H1 (cell line): ENCODE data around the gene TUNAR. TPM values are rescaled to one million over a fixed set of nuclear protein-coding genes. Genes with fewer than 3 reads are reported as not detected.
A peak's percentile ranks its signal among the peaks of the same experiment; 100 is the strongest.

Experiments
- CTCF ChIA-PET: fragments of 300-600 bp; sonication (Branson Sonifier 250); formaldehyde crosslinking; loops from one replicate; lab custom pipeline; 2021; ENCODE audit not compliant: partially characterized antibody; lab: Charles Lee
- POLR2A ChIA-PET: fragments of 300-600 bp; sonication (Branson Sonifier 250); formaldehyde crosslinking; loops from one replicate; lab custom pipeline; 2021; ENCODE audit warnings: inconsistent platforms; ENCODE audit not compliant: partially characterized antibody; lab: Charles Lee
- DNase-seq, 2 experiments: peaks; one replicate each; pipeline versions ENCODE4 v3.0.0 to v3.0.0-alpha.2; 2010 to 2022; ENCODE audit warnings: low spot score in 2 of 2, low read depth in 1 of 2, mixed read lengths in 1 of 2
- FAIRE-seq: peaks from 2 replicates; lab custom pipeline; 2011; peaks lifted over from hg19 to GRCh38; lab: Jason Lieb, UNC
- H2AFZ ChIP-seq: 2 replicates; pipeline ENCODE4 v1.8.1; 2012; ENCODE audit warnings: low read length, inconsistent platforms
- H2AK5ac ChIP-seq: 2 replicates; pipeline ENCODE4 v1.6.1; 2013; ENCODE audit warnings: low read depth, low read length
- H2BK120ac ChIP-seq: replicated peaks from 2 replicates; pipeline ENCODE3; 2013; ENCODE audit warnings: low read depth, low read length, inconsistent platforms
- H2BK12ac ChIP-seq: 2 replicates; pipeline ENCODE4 v1.6.1; 2013; ENCODE audit warnings: low read depth, low read length
- H2BK15ac ChIP-seq: 2 replicates; pipeline ENCODE4 v1.6.1; 2013; ENCODE audit warnings: low read length
- H2BK20ac ChIP-seq: 2 replicates; pipeline ENCODE4 v1.6.1; 2013; ENCODE audit warnings: low read length
- H2BK5ac ChIP-seq: 2 replicates; pipeline ENCODE4 v1.6.1; 2013; ENCODE audit warnings: low read depth, low read length
- H3K14ac ChIP-seq: 2 replicates; pipeline ENCODE4 v1.6.1; 2013; ENCODE audit warnings: inconsistent platforms; ENCODE audit not compliant: insufficient read length
- H3K18ac ChIP-seq: 2 replicates; pipeline ENCODE4 v1.6.1; 2013; ENCODE audit warnings: low read length; ENCODE audit errors: extremely low read depth
- H3K23ac ChIP-seq: 2 replicates; pipeline ENCODE4 v1.6.1; 2013; ENCODE audit warnings: inconsistent platforms; ENCODE audit not compliant: insufficient read length
- H3K23me2 ChIP-seq: 2 replicates; pipeline ENCODE4 v1.6.1; 2013; ENCODE audit warnings: low read depth, low read length
- H3K27ac ChIP-seq: 2 replicates; pipeline ENCODE4 v1.6.1; 2011; ENCODE audit warnings: low read depth, low read length, inconsistent platforms
- H3K27me3 ChIP-seq, 4 experiments: replicated peaks in 1 of 4; 1 replicate in 1 of 4; 2 replicates in 3 of 4; pipeline versions ENCODE4 v1.6.1 to v1.8.1; 2011 to 2013; ENCODE audit warnings: low read length in 3 of 4, mild to moderate bottlenecking in 3 of 4, inconsistent platforms in 2 of 4, mixed read lengths in 2 of 4, moderate library complexity in 1 of 4; ENCODE audit not compliant: control insufficient read depth in 3 of 4, insufficient read depth in 3 of 4; ENCODE audit errors: extremely low read depth in 1 of 4
- H3K36me3 ChIP-seq, 4 experiments: 2 replicates each; pipeline versions ENCODE4 v1.6.1 to v1.8.1; 2011 to 2013; ENCODE audit warnings: mild to moderate bottlenecking in 4 of 4, low read length in 3 of 4, moderate library complexity in 2 of 4, control low read depth in 1 of 4, inconsistent platforms in 1 of 4; ENCODE audit not compliant: insufficient read depth in 4 of 4, control insufficient read depth in 2 of 4
- H3K4ac ChIP-seq: replicated peaks from 2 replicates; pipeline ENCODE3; 2013; ENCODE audit warnings: low read length, low read depth, mixed read lengths, inconsistent platforms; ENCODE audit not compliant: insufficient read length
- H3K4me1 ChIP-seq, 4 experiments: replicated peaks in 1 of 4; 1 replicate in 1 of 4; 2 replicates in 3 of 4; pipeline versions ENCODE4 v1.6.1 to v1.8.1; 2011 to 2013; ENCODE audit warnings: low read length in 3 of 4, inconsistent platforms in 2 of 4, mixed read lengths in 1 of 4; ENCODE audit not compliant: insufficient read depth in 4 of 4, control insufficient read depth in 3 of 4
- H3K4me2 ChIP-seq, 2 experiments: 2 replicates each; pipeline versions ENCODE4 v1.6.1 to v1.8.1; 2011 to 2013; ENCODE audit warnings: low read depth in 2 of 2, low read length in 2 of 2, control low read depth in 1 of 2, inconsistent platforms in 1 of 2, mild to moderate bottlenecking in 1 of 2; ENCODE audit not compliant: insufficient read depth in 1 of 2
- H3K4me3 ChIP-seq, 4 experiments: fragments of 200-600, 300-600 bp in 1 of 4; sonication (generic), shearing (Covaris generic), sonication (Bioruptor Twin) in 1 of 4; 2 replicates each; pipeline versions ENCODE4 v1.5.1 to v1.8.1; 2011 to 2016; ENCODE audit warnings: low read length in 4 of 4, low read depth in 3 of 4, control low read depth in 2 of 4, inconsistent platforms in 2 of 4, mild to moderate bottlenecking in 2 of 4, mixed read lengths in 1 of 4, moderate library complexity in 1 of 4; ENCODE audit not compliant: insufficient read depth in 2 of 4; ENCODE audit errors: extremely low read depth in 1 of 4
- H3K56ac ChIP-seq: replicated peaks from 2 replicates; pipeline ENCODE3; 2013; ENCODE audit warnings: low read depth, mild to moderate bottlenecking, mixed read lengths, low read length, inconsistent platforms; ENCODE audit not compliant: insufficient read length
- H3K79me1 ChIP-seq: 2 replicates; pipeline ENCODE4 v1.6.1; 2013; ENCODE audit warnings: low read depth, low read length, control low read depth
- H3K79me2 ChIP-seq, 2 experiments: 2 replicates each; pipeline versions ENCODE4 v1.6.1 to v1.8.1; 2012 to 2013; ENCODE audit warnings: low read length in 2 of 2, mild to moderate bottlenecking in 2 of 2, inconsistent platforms in 1 of 2; ENCODE audit not compliant: insufficient read depth in 2 of 2, control insufficient read depth in 1 of 2
- H3K9ac ChIP-seq, 4 experiments: replicated peaks in 1 of 4; 1 replicate in 1 of 4; 2 replicates in 3 of 4; pipeline versions ENCODE4 v1.6.1 to v1.8.1; 2011 to 2013; ENCODE audit warnings: low read depth in 3 of 4, low read length in 3 of 4, control low read depth in 2 of 4, mild to moderate bottlenecking in 2 of 4, moderate library complexity in 2 of 4, inconsistent platforms in 1 of 4; ENCODE audit errors: extremely low read depth in 1 of 4
- H3K9me3 ChIP-seq, 2 experiments: 2 replicates each; pipeline versions ENCODE4 v1.6.1 to v1.8.1; 2012 to 2013; ENCODE audit warnings: mild to moderate bottlenecking in 2 of 2, moderate library complexity in 2 of 2, control low read depth in 1 of 2, inconsistent platforms in 1 of 2, low read depth in 1 of 2, low read length in 1 of 2, mixed read lengths in 1 of 2; ENCODE audit not compliant: insufficient read depth in 2 of 2
- H4K20me1 ChIP-seq, 2 experiments: replicated peaks in 1 of 2; 2 replicates each; pipeline versions ENCODE3 to v1.8.1; 2011 to 2013; ENCODE audit warnings: inconsistent platforms in 2 of 2, low read length in 2 of 2, mild to moderate bottlenecking in 1 of 2; ENCODE audit not compliant: insufficient read depth in 2 of 2, control insufficient read depth in 1 of 2
- H4K5ac ChIP-seq: 2 replicates; pipeline ENCODE4 v1.6.1; 2013; ENCODE audit warnings: low read length, low read depth, mixed read lengths, inconsistent platforms; ENCODE audit not compliant: insufficient read length
- H4K8ac ChIP-seq: 2 replicates; pipeline ENCODE4 v1.8.0; 2013; ENCODE audit warnings: mild to moderate bottlenecking, moderate library complexity, low read length, inconsistent platforms; ENCODE audit not compliant: insufficient read depth; ENCODE audit errors: extremely low read depth
- H4K91ac ChIP-seq: replicated peaks from 2 replicates; pipeline ENCODE3; 2013; ENCODE audit warnings: low read length, mixed read lengths, inconsistent platforms; ENCODE audit not compliant: insufficient read length
- CEBPB ChIP-seq: IDR thresholded peaks from 2 replicates; pipeline ENCODE4 v1.6.1; 2012; ENCODE audit warnings: low read depth, low read length
- WGBS, 2 experiments: shearing (Covaris generic) in 1 of 2; methylation state at CpG; one replicate each; pipeline versions ENCODE4 v1.1.6 to v1.1.7; 2013 to 2015; ENCODE audit warnings: low lambda C conversion rate in 2 of 2, mixed read lengths in 2 of 2, inconsistent platforms in 1 of 2, low coverage in 1 of 2, missing lambda C conversion rate in 1 of 2; ENCODE audit not compliant: insufficient replicate concordance in 2 of 2, insufficient coverage in 1 of 2, insufficient read length in 1 of 2; ENCODE audit errors: extremely low coverage in 1 of 2, missing lambda C conversion rate in 1 of 2; 5-methylcytosine and 5-hydroxymethylcytosine counted together
- polyA plus RNA-seq, 7 experiments: library from polyadenylated mRNA; depleted of rRNA in 3 of 7; stranded (reverse) in 5 of 7; unstranded in 2 of 7; fragments of >200 nt in 5 of 7; fragments of 200-250 nt in 2 of 7; gene quantifications; 1 replicate in 5 of 7; 2 replicates in 1 of 7; 4 replicates in 1 of 7; pipeline versions ENCODE4 v1.2.1 to v1.2.3, GENCODE V29; 2011 to 2013; ENCODE audit warnings: missing spikeins in 2 of 7, mixed read lengths in 2 of 7
- total RNA-seq: library from RNA; stranded (reverse); fragmentation: NEBNext Ultra II Directional; extraction: Animal tissue kit (Norgen Biotek cat#: 25700); gene quantifications from 2 replicates; pipeline ENCODE4 v1.2.1, GENCODE V29; 2021
- TF ChIP-seq, protein P1 (sequence below): IDR thresholded peaks from 2 replicates; pipeline ENCODE4 v1.6.1; 2012; ENCODE audit warnings: inconsistent platforms

The TUNAR gene
- total and polyA plus RNA-seq, 2 of the 8 experiments (the other 6 are each of a cell fraction or from before 2014, with no cell fraction given) = 12.8 to 63.9 TPM

DNA sequence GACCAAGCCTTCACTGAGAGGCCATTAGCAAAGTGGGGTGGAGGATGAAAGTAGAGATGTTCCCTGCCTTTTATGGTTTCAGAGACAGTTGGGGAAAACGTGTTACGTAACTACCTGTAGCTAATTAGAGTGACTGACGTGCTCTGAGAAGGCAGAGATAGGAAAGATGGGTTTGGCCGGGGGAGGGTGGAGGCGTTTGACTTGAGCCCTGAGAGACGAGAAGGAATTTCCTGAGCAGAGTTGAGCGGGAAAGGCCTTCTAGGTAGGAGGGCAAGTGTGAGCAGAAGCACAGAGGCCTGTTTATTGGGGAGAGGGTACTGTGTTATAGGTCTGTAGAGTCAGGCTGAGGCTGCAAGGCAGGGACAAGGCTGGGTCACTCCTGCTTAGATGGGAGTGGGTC, 8.6 kb downstream of the TUNAR start:
- ChIA-PET CTCF (interaction anchor here (8.5 kb wide), 1 partner anchor 10 kb away, joined by 90 read pairs; no protein-coding TSS in a partner anchor), POLR2A (interaction anchor here (0.7 to 2.3 kb wide), 3 partner anchors 8 to 20 kb away, joined by 3 to 5 read pairs (median 3); no protein-coding TSS in a partner anchor)
- no peak overlapping the region for H2BK20ac ChIP-seq
- H3K4me1 ChIP-seq = peaks cover 2 to 15% (median 7%) of the 10 kb centered on the region in 4 experiments
- no peak overlapping the region for H3K4me3 ChIP-seq
- 0 out of 2 replicates have a peak, but pooled peaks have one; percentile 16 for TF ChIP-seq CEBPB
- TF ChIP-seq, protein P1, sequence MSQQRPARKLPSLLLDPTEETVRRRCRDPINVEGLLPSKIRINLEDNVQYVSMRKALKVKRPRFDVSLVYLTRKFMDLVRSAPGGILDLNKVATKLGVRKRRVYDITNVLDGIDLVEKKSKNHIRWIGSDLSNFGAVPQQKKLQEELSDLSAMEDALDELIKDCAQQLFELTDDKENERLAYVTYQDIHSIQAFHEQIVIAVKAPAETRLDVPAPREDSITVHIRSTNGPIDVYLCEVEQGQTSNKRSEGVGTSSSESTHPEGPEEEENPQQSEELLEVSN = no peak
- no peak overlapping the region for H3K4me2 ChIP-seq
- no peaks in the 10 kb centered on the region for H3K23me2 ChIP-seq
- peaks cover 0 to 43% (median under 1%) of the 10 kb centered on the region in 4 experiments; a peak in 4 of 8 replicates for H3K36me3 ChIP-seq
- no peak overlapping the region for H3K4ac ChIP-seq
- H3K79me2 ChIP-seq = peaks cover 11 to 91% of the 10 kb centered on the region in 2 experiments
- 0 out of 2 replicates have a peak overlapping the region, but pooled peaks have one; percentile 28 for H2BK5ac ChIP-seq
- H2AK5ac ChIP-seq = no peak overlapping the region
- no peak for FAIRE-seq
- no peak overlapping the region for H2BK12ac ChIP-seq
- no peak overlapping the region for H4K8ac ChIP-seq
- WGBS, 2 experiments = 80% methylated on average over 7 of the region's 7 CpGs; no CpG with 5 or more reads in 1 of the 2 experiments
- H4K20me1 ChIP-seq = peaks cover 0 to 1% of the 10 kb centered on the region in 2 experiments
- no peaks in the 10 kb centered on the region for H3K9me3 ChIP-seq
- no peak overlapping the region for H3K56ac ChIP-seq
- H3K23ac ChIP-seq = no peak overlapping the region
- no peak overlapping the region for H3K9ac ChIP-seq
- no peak overlapping the region for H4K91ac ChIP-seq
- no peak for DNase-seq
- no peak overlapping the region for H2AFZ ChIP-seq
- no peak overlapping the region for H2BK120ac ChIP-seq
- H3K14ac ChIP-seq = no peak overlapping the region
- H3K79me1 ChIP-seq = peaks cover 33% of the 10 kb centered on the region
- H3K27ac ChIP-seq = no peak overlapping the region
- H3K27me3 ChIP-seq = no peaks in the 10 kb centered on the region; a peak in 1 of 7 replicates
- no peak overlapping the region for H4K5ac ChIP-seq
- H3K18ac ChIP-seq = no peak overlapping the region
- no peak overlapping the region for H2BK15ac ChIP-seq
